HepG2 (cell line): ENCODE data around the gene STARD10. TPM values are rescaled to one million over a fixed set of nuclear protein-coding genes. Genes with fewer than 3 reads are reported as not detected.
A peak's percentile ranks its signal among the peaks of the same experiment; 100 is the strongest.

ENCODE experiments used
- AHR ChIP-seq: IDR thresholded peaks from 2 replicates; pipeline ENCODE4 v1.6.1; 2018; ENCODE audit warnings: missing genetic modification reagents, missing compliant biosample characterization
- ASH2L ChIP-seq: fragments of 300-600, 200-600 bp; sonication (generic); IDR thresholded peaks from 2 replicates; pipeline ENCODE4 v1.7.0; 2017; ENCODE audit warnings: low read depth, mild to moderate bottlenecking, moderate library complexity, mixed read lengths, low read length; ENCODE audit not compliant: insufficient read length
- BRF2 ChIP-seq: sonication (generic); formaldehyde crosslinking; IDR thresholded peaks from 2 replicates; pipeline ENCODE4 v1.8.1; 2022; ENCODE audit warnings: mild to moderate bottlenecking, missing genetic modification reagents
- ETV5 ChIP-seq: IDR thresholded peaks from 2 replicates; pipeline ENCODE4 v1.6.1; 2018; ENCODE audit warnings: missing biosample characterization, missing genetic modification reagents, inconsistent platforms, borderline replicate concordance
- HNRNPL ChIP-seq: fragments of 200-400 bp; formaldehyde crosslinking; IDR thresholded peaks from 2 replicates; pipeline ENCODE4 v1.6.1; 2017; ENCODE audit warnings: mild to moderate bottlenecking, low read depth, low read length
- IKZF4 ChIP-seq: sonication (generic); formaldehyde crosslinking; IDR thresholded peaks from 2 replicates; pipeline ENCODE4 v1.5.1; 2020; ENCODE audit warnings: borderline replicate concordance, mild to moderate bottlenecking, low read depth, missing genetic modification reagents; ENCODE audit errors: not compliant biosample characterization
- IKZF5 ChIP-seq: IDR thresholded peaks from 2 replicates; pipeline ENCODE4 v1.6.1; 2018; ENCODE audit warnings: missing genetic modification reagents, mild to moderate bottlenecking, missing compliant biosample characterization
- IRX3 ChIP-seq: sonication (generic); formaldehyde crosslinking; IDR thresholded peaks from 2 replicates; pipeline ENCODE4 v1.8.1; 2023; ENCODE audit warnings: mild to moderate bottlenecking, low read depth, missing genetic modification reagents, borderline replicate concordance
- NCOA5 ChIP-seq: sonication (generic); formaldehyde crosslinking; IDR thresholded peaks from 2 replicates; pipeline ENCODE4 v1.4.0; 2020; ENCODE audit warnings: missing genetic modification reagents
- PHF20 ChIP-seq: sonication (generic); formaldehyde crosslinking; IDR thresholded peaks from 2 replicates; pipeline ENCODE4 v1.5.0; 2020; ENCODE audit warnings: mild to moderate bottlenecking, missing genetic modification reagents
- SIX1 ChIP-seq: sonication (generic); formaldehyde crosslinking; IDR thresholded peaks from 2 replicates; pipeline ENCODE4 v1.4.0; 2020; ENCODE audit warnings: missing genetic modification reagents, borderline replicate concordance
- TEAD2 ChIP-seq: sonication (generic); formaldehyde crosslinking; IDR thresholded peaks from 2 replicates; pipeline ENCODE4 v1.9.0; 2021; ENCODE audit warnings: missing genetic modification reagents
- TFDP1 ChIP-seq: IDR thresholded peaks from 2 replicates; pipeline ENCODE4 v1.6.1; 2016; ENCODE audit warnings: missing compliant biosample characterization, missing genetic modification reagents, borderline replicate concordance
- THAP11 ChIP-seq: IDR thresholded peaks from 2 replicates; pipeline ENCODE4 v1.6.1; 2016; ENCODE audit warnings: missing biosample characterization, missing genetic modification reagents
- XRCC5 ChIP-seq: fragments of 200-400 bp; formaldehyde crosslinking; optimal IDR thresholded peaks from 2 replicates; pipeline ENCODE3; 2017; ENCODE audit warnings: mild to moderate bottlenecking, low read length
- ZFP41 ChIP-seq: sonication (generic); formaldehyde crosslinking; IDR thresholded peaks from 2 replicates; pipeline ENCODE4 v1.4.0; 2020; ENCODE audit warnings: mild to moderate bottlenecking, missing genetic modification reagents, borderline replicate concordance
- ZKSCAN1 ChIP-seq: fragments of 150-350 bp; IDR thresholded peaks from 2 replicates; pipeline ENCODE4 v1.6.1; 2014; ENCODE audit warnings: low read length
- ZNF333 ChIP-seq: sonication (generic); formaldehyde crosslinking; IDR thresholded peaks from 2 replicates; pipeline ENCODE4 v1.4.0; 2020; ENCODE audit warnings: mild to moderate bottlenecking, missing genetic modification reagents, borderline replicate concordance
- ZNF569 ChIP-seq: sonication (generic); formaldehyde crosslinking; IDR thresholded peaks from 2 replicates; pipeline ENCODE4 v1.5.0; 2020; ENCODE audit warnings: mild to moderate bottlenecking, missing genetic modification reagents, moderate library complexity, borderline replicate concordance
- ZXDC ChIP-seq: sonication (generic); formaldehyde crosslinking; IDR thresholded peaks from 2 replicates; pipeline ENCODE4 v1.5.0; 2020; ENCODE audit warnings: mild to moderate bottlenecking, missing genetic modification reagents
- polyA plus RNA-seq, 8 experiments: library from polyadenylated mRNA; depleted of rRNA in 3 of 8; stranded (reverse) in 7 of 8; unstranded in 1 of 8; fragments of >200 nt; fragmentation: Illumina TruSeq in 4 of 8; extraction: Trizol in 4 of 8; gene quantifications; 2 replicates each; pipeline versions ENCODE4 v1.2.1 to v1.2.3, GENCODE V29; 2011 to 2016; ENCODE audit warnings: low read depth in 4 of 8, missing spikeins in 1 of 8, mixed read lengths in 1 of 8; ENCODE audit not compliant: insufficient read depth in 1 of 8
- total RNA-seq, 5 experiments: library from RNA; depleted of rRNA; stranded (reverse); fragments of >200 nt; fragmentation: Illumina TruSeq; extraction: Trizol; gene quantifications; 2 replicates each; pipeline ENCODE4 v1.2.3, GENCODE V29; 2016; ENCODE audit warnings: low read depth in 1 of 5
- TF ChIP-seq, protein P1 (sequence below): sonication (generic); formaldehyde crosslinking; IDR thresholded peaks from 2 replicates; pipeline ENCODE4 v1.8.1; 2023; ENCODE audit warnings: missing genetic modification reagents, mild to moderate bottlenecking, borderline replicate concordance
- TF ChIP-seq, protein P2 (sequence below): sonication (generic); formaldehyde crosslinking; IDR thresholded peaks from 2 replicates; pipeline ENCODE4 v1.5.0; 2020; ENCODE audit warnings: missing genetic modification reagents

The STARD10 gene
- total and polyA plus RNA-seq, 2 of the 13 experiments (the other 11 are each of a cell fraction or from before 2014, with no cell fraction given) = 260 to 341 TPM

DNA sequence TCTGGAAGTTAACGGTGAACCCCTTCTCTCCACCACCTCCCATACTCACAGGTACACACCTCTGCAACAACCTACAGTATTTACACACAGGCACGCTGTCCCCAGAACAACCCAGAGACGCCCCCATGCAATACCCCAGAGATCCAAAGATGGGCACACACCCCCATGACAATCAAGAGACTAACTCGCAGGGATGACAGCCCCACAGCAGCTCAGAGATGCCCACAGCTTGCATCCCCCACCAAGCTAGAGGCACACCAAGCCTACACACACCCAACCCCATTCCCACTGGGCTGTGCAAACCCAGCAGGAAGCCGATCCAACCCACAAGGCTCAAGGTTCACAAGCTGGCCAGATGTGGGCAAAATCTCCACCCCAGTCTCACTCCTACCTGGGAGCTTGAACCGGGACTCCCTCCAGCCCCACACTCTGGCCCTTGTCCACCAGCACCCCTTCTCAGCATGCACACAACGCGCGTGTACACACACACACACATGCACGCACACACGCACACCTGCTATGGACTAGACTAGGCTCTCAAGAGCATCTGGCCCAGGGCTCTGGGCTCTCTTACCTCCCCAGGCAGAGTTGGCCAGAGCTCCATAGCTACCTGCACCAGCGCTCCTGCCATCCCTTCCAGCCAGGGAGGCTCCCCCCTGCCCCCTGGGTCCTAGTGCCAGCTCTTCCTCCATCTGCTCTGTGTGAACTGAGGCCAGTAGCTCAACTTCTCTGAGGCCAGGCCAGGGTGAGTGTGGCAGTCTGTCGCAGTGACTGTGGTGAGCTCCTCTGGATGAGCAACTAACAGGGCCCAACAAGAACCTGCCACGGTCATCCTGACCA is 11.5 kb downstream of the STARD10 start (continued):
- TF ChIP-seq TEAD2 (CRISPR knock-in tag) (no peak), IRX3 (no peak), SIX1 (CRISPR knock-in tag) (no peak), XRCC5 (peak; percentile 36), ZNF569 (CRISPR knock-in tag) (no peak), TFDP1 (no peak), ASH2L (peak; percentile 46), BRF2 (CRISPR knock-in tag) (no peak), NCOA5 (CRISPR knock-in tag) (no peak), ZKSCAN1 (no peak), PHF20 (CRISPR knock-in tag) (no peak), ZNF333 (CRISPR knock-in tag) (no peak), ZFP41 (CRISPR knock-in tag) (no peak), IKZF5 (CRISPR knock-in tag) (peak; percentile 60; the same call in 1 of the 2 replicates), IKZF4 (CRISPR knock-in tag) (peak; percentile 26), AHR (CRISPR knock-in tag) (no peak), ZXDC (CRISPR knock-in tag) (no peak), ETV5 (CRISPR knock-in tag) (no peak), THAP11 (CRISPR knock-in tag) (no peak), HNRNPL (peak; percentile 85)
- TF ChIP-seq, protein P1, sequence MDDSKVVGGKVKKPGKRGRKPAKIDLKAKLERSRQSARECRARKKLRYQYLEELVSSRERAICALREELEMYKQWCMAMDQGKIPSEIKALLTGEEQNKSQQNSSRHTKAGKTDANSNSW (CRISPR knock-in tag) = no peak
- TF ChIP-seq, protein P2, sequence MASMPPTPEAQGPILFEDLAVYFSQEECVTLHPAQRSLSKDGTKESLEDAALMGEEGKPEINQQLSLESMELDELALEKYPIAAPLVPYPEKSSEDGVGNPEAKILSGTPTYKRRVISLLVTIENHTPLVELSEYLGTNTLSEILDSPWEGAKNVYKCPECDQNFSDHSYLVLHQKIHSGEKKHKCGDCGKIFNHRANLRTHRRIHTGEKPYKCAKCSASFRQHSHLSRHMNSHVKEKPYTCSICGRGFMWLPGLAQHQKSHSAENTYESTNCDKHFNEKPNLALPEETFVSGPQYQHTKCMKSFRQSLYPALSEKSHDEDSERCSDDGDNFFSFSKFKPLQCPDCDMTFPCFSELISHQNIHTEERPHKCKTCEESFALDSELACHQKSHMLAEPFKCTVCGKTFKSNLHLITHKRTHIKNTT (CRISPR knock-in tag) = no peak
